Lung (tissue), 12 donors: ENCODE results near the gene CENPU. TPM values are rescaled to one million over a fixed set of nuclear protein-coding genes. Genes with fewer than 3 reads are reported as not detected.

ENCODE experiments used
- ATAC-seq: fragments of 200-7000 bp; cut with Tn5 transposase; one replicate; pipeline ENCODE4 v1.9.1; 2020; ENCODE audit warnings: moderate number of reproducible peaks; ENCODE audit not compliant: insufficient read depth, low FRiP score
- DNase-seq, 3 donors: peaks; one replicate each; pipeline ENCODE4 v3.0.0-alpha.2; 2013 to 2017
- H3K27ac ChIP-seq, 2 donors: one replicate each; pipeline ENCODE4 v1.5.1; 2013; ENCODE audit warnings: mild to moderate bottlenecking in 2 of 2, moderate library complexity in 2 of 2, control low read depth in 1 of 2, inconsistent platforms in 1 of 2, low read depth in 1 of 2, low read length in 1 of 2
- H3K27me3 ChIP-seq, 3 donors: one replicate each; pipeline ENCODE4 v1.5.1; 2013; ENCODE audit warnings: low read length in 2 of 3; ENCODE audit not compliant: control insufficient read depth in 3 of 3, insufficient read depth in 3 of 3
- H3K36me3 ChIP-seq, 4 donors: one replicate each; pipeline ENCODE4 v1.5.1; 2013; ENCODE audit warnings: low read length in 4 of 4, mild to moderate bottlenecking in 1 of 4, moderate library complexity in 1 of 4; ENCODE audit not compliant: control insufficient read depth in 4 of 4, insufficient read depth in 4 of 4
- H3K4me1 ChIP-seq, 5 donors: one replicate each; pipeline ENCODE4 v1.5.1; 2013; ENCODE audit warnings: low read length in 5 of 5, mild to moderate bottlenecking in 2 of 5, moderate library complexity in 1 of 5; ENCODE audit not compliant: control insufficient read depth in 5 of 5, insufficient read depth in 5 of 5
- H3K4me3 ChIP-seq: one replicate; pipeline ENCODE4 v1.5.1; 2013; ENCODE audit warnings: mild to moderate bottlenecking, control low read depth, moderate library complexity
- H3K9ac ChIP-seq, 2 donors: one replicate each; pipeline ENCODE4 v1.5.1; 2013; ENCODE audit warnings: low read length in 2 of 2, control low read depth in 1 of 2; ENCODE audit not compliant: insufficient read depth in 1 of 2
- H3K9me3 ChIP-seq, 4 donors: one replicate each; pipeline ENCODE4 v1.5.1; 2013; ENCODE audit warnings: low read length in 3 of 4, mild to moderate bottlenecking in 1 of 4, moderate library complexity in 1 of 4; ENCODE audit not compliant: control insufficient read depth in 4 of 4, insufficient read depth in 3 of 4
- CTCF ChIP-seq: IDR thresholded peaks from 2 replicates; pipeline ENCODE4 v1.5.1; 2012; ENCODE audit warnings: mild to moderate bottlenecking; ENCODE audit errors: control extremely low read depth, extremely low read depth
- WGBS, 2 donors: extraction: QIAGEN DNeasy Blood & Tissue Kit; methylation state at CpG; one replicate each; pipeline ENCODE4 v1.1.7; 2013; 5-methylcytosine and 5-hydroxymethylcytosine counted together
- polyA plus RNA-seq, 2 donors: library from polyadenylated mRNA; stranded (reverse); fragments of 200-250 nt; gene quantifications; one replicate each; pipeline ENCODE4 v1.2.1, GENCODE V29; 2013
- total RNA-seq, 2 donors: library from RNA; depleted of rRNA in 1 of 2; stranded (reverse); fragments of >200 nt in 1 of 2; gene quantifications; one replicate each; pipeline ENCODE4 v1.2.1, GENCODE V29; 2014 to 2021
- donor health status: control.
- donor health status: control.
- donor health status: Bipolar disorder and iron deficiency.
- donor health status: healthy.
- donor health status: DM: yes; HTN: yes; CAD: no.

The CENPU gene
- total and polyA plus RNA-seq, 4 donors = 2.1 to 11.7 (median 6.1) TPM

DNA sequence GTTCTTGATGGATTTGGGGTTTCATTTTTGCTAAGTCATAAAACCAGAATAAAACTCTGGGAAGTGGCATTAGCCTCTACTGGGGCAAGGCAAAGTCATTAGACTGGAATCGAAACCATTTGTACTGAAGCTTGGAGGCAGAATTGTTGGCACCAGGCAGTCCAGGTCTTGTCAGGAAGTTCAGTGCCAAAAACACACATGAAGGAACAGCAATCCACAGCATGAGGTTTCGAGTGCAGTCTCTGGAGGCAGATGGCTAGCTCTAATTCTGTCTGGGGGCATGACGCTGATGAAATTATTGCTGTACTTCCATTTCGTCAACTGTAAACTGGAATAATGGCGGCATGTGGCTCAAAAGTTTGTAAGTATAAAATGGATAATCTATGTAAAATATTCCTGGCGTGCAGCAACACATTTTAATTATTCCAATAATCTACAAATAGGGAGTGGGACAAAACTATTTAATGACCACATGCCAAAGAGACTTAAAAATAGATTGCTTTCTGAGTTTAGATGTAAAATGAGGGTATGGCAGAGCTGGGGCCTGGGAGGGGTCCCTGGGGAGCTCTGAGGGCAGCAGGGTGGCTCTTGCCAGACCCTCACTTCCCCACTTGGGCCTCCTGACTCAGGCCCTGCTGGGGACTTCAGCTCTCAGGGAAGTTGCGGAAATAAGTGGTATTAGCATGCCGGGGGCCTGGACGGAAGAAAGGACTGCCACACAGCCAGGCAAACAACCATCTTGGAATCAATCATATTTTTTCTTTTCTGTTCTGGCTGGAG lies 18.8 kb upstream of the CENPU start:
- WGBS, 2 donors = 79 to 94% methylated on average over 9 of the region's 9 CpGs
- Histone ChIP-seq H3K9ac (no peak overlapping the region), H3K4me1 (peaks cover 0 to 11% (median 6%) of the 10 kb centered on the region in 5 donors), H3K4me3 (no peak overlapping the region), H3K9me3 (no peaks in the 10 kb centered on the region), H3K27ac (peak overlapping the region in 1 of 2 donors; percentile 24), H3K36me3 (peaks cover 0 to 12% (median 4%) of the 10 kb centered on the region in 4 donors), H3K27me3 (no peaks in the 10 kb centered on the region)
- no peak for DNase-seq
- no peak for ATAC-seq
- TF ChIP-seq CTCF = no peak

GRCh38 chr4:184751585-184751956 lies 17.7 kb upstream of the CENPU start:
- peaks cover 2 to 13% (median 12%) of the 10 kb centered on the region in 5 donors for H3K4me1 ChIP-seq
- no peak overlapping the region for H3K9ac ChIP-seq
- H3K4me3 ChIP-seq = no peak overlapping the region
- DNase-seq = no peak
- no peak for TF ChIP-seq CTCF
- 26 to 47% methylated on average over 6 of the region's 6 CpGs for WGBS, 2 donors
- H3K36me3 ChIP-seq = peaks cover 0 to 6% (median 0%) of the 10 kb centered on the region in 4 donors
- ATAC-seq = no peak
- H3K9me3 ChIP-seq = no peaks in the 10 kb centered on the region
- H3K27ac ChIP-seq = no peak overlapping the region
- H3K27me3 ChIP-seq = no peaks in the 10 kb centered on the region

DNA sequence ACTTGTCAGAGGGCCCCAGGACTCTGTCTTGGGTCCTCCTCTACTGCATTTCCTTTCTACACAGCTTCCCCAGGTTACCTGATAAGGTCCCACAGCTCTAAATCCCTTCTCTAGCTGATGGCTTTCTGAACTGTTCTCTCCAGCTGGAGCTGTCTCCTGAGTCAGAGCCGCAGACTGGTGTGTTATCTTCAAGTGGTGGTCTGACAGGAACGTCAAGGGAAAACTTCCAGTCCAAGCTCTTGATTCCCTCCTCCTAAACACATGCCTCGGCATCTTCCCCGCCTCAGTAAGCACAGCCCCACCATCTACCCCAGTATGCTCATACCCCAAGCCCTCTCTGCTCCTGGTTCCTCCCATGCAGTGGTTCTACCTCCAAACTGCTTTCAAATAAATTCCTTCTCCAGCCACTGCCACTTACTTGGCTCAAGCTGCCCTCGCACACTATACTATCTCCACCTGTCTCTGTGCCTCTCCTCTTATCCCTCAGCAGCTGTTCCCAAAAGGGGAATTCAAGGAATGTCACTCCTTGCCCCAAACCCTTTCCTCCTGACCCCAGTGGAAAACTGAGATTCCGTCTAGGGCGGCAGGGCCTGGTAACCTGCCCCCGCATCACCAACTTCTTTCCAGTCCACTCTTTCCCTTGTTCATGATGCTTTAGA lies 17.2 kb upstream of the CENPU start:
- no peak for TF ChIP-seq CTCF
- Histone ChIP-seq H3K27me3 (no peaks in the 10 kb centered on the region), H3K9me3 (no peaks in the 10 kb centered on the region), H3K36me3 (peaks cover 0 to 2% (median 0%) of the 10 kb centered on the region in 4 donors), H3K4me3 (no peak overlapping the region), H3K27ac (peak overlapping the region in 1 of 2 donors; percentile 42), H3K9ac (no peak overlapping the region), H3K4me1 (peaks cover 2 to 18% (median 13%) of the 10 kb centered on the region in 5 donors)
- WGBS, 2 donors = 73 to 83% methylated on average over 8 of the region's 8 CpGs
- ATAC-seq (no peak), DNase-seq (no peak)
